ENCODE results near the gene CMBL.

GRCh38 chr5:10323588-10324488 lies 16.1 kb upstream of the CMBL start:
- no peak for TF ChIP-seq CTCF (IDR thresholded peaks at IDR 0.05; ENCODE audit: poor library complexity)
- TF ChIP-seq EZH2phosphoT487 (IDR thresholded peaks at IDR 0.05; ENCODE audit: low read depth, severe bottlenecking, unreplicated experiment) = no peak
- no peak for TF ChIP-seq EZH2 (IDR thresholded peaks at IDR 0.05; ENCODE audit: borderline replicate concordance)
